ENCODE data around the gene SCGB1C2. TPM values are rescaled to one million over a fixed set of nuclear protein-coding genes. Genes with fewer than 3 reads are reported as not detected.

SCGB1C2 gene
- total RNA-seq, 1 experiment from 2014 or later, result not detected

DNA sequence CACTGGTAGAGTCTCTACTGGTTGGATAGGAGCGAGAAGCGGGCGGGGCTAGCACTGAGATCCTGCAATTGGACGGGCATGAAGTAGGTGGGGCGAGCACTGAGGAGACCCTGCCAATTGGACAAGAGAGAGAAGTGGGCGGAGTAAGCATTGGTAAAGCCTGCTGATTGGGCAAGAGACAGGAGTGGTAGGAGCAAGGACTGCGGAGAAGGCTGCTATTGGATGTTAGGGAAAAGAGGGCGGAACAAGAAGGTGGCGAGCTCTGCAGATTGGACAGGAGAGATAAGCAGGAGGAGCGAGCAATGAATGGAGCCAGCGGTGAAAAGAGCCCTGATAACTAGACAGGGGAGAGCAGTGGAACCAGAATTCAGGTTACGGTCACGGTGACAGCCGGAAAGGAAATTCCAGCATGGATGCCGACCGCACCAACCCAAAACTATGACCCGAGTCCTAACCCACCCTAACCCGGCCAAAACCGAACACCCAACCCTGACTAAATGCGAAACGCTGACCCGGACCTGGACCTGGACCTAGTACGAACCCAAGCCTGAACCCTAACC, 4.8 kb downstream of the SCGB1C2 start:
- Histone ChIP-seq H3K9me2 (ENCODE audit: insufficient read depth) (no peaks in the 10 kb centered on the region), H3K4me2 (no peak overlapping the region), H3K79me2 (ENCODE audit: low read depth) (no peaks in the 10 kb centered on the region), H3K27ac (no peak overlapping the region), H3F3A (ENCODE audit: insufficient read depth, low read depth) (no peaks in the 10 kb centered on the region), H2AFZ (no peak overlapping the region), H4K20me1 (ENCODE audit: insufficient read depth) (no peaks in the 10 kb centered on the region), H3K27me3 (ENCODE audit: insufficient read depth, low read depth) (no peaks in the 10 kb centered on the region), H3K36me3 (ENCODE audit: low read depth) (no peaks in the 10 kb centered on the region), H3K4me3 (no peak overlapping the region), H3K9me3 (ENCODE audit: insufficient read depth, low read depth) (no peaks in the 10 kb centered on the region), H3K4me1 (replicated peaks; ENCODE audit: insufficient read depth) (no peaks in the 10 kb centered on the region)
- ChIA-PET CTCF (no interaction called here), POLR2A (ENCODE audit: unreplicated experiment) (no interaction called here)
- DNase-seq, result no peak
- TF ChIP-seq EZH2 (IDR thresholded peaks at IDR 0.05; ENCODE audit: low read depth) (no peak), CTCF (conservative IDR thresholded peaks at IDR 0.05) (no peak)
- no TSS peak for BruUV-seq (replicated peaks)
- intact Hi-C loops (cut with micrococcal nuclease; ENCODE audit: unreplicated experiment), result loop anchor here (5.0 kb wide), 1 partner anchor 555 kb away; no protein-coding TSS in a partner anchor

GRCh38 chr17:142876-143784, 5.8 kb downstream of the SCGB1C2 start:
- peak overlapping the region; percentile 45 for H3K4me2 ChIP-seq
- H3K9me3 ChIP-seq (ENCODE audit: insufficient read depth, low read depth), result no peaks in the 10 kb centered on the region
- no peak overlapping the region for H2AFZ ChIP-seq
- DNase-seq, result no peak
- no peaks in the 10 kb centered on the region for H3K9me2 ChIP-seq (ENCODE audit: insufficient read depth)
- H3K36me3 ChIP-seq (ENCODE audit: low read depth), result no peaks in the 10 kb centered on the region
- no peaks in the 10 kb centered on the region for H3K79me2 ChIP-seq (ENCODE audit: low read depth)
- no peak overlapping the region for H3K27ac ChIP-seq
- intact Hi-C loops (cut with micrococcal nuclease; ENCODE audit: unreplicated experiment), result loop anchor here (5.0 kb wide), 1 partner anchor 554 kb away; no protein-coding TSS in a partner anchor
- no peaks in the 10 kb centered on the region for H3F3A ChIP-seq (ENCODE audit: insufficient read depth, low read depth)
- ChIA-PET POLR2A (ENCODE audit: unreplicated experiment) (no interaction called here), CTCF (no interaction called here)
- H3K4me3 ChIP-seq, result no peak overlapping the region
- TF ChIP-seq EZH2 (IDR thresholded peaks at IDR 0.05; ENCODE audit: low read depth) (no peak), CTCF (conservative IDR thresholded peaks at IDR 0.05) (no peak)
- no peaks in the 10 kb centered on the region for H3K4me1 ChIP-seq (replicated peaks; ENCODE audit: insufficient read depth)
- no TSS peak for BruUV-seq (replicated peaks)
- H3K27me3 ChIP-seq (ENCODE audit: insufficient read depth, low read depth), result no peaks in the 10 kb centered on the region
- no peaks in the 10 kb centered on the region for H4K20me1 ChIP-seq (ENCODE audit: insufficient read depth)

DNA sequence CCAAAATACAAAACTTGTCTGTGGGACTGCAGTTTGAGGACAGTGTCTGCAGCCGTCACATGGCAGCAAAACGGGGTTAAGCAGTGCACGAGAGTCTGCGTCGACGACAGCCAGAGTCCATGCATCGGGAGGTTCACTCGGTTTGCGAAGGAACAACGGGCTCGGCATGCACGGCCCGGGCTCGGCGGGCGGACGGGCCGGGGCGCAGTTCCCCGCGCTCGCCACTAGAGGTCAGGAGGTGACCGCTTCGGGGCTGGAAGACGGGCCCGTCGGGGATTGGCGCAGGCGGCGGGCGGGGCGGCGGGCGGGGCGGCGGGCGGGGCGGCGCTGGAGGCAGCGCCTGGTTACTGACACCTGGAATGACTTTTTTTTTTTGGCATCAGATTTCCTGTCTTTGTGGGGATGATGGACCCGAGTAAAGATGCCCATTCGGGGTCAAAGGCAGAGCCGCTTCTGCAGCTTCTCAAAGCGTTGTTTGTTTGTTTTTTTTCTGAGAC, 6.5 kb downstream of the SCGB1C2 start:
- no peak overlapping the region for H3K27ac ChIP-seq
- H3K9me2 ChIP-seq (ENCODE audit: insufficient read depth), result no peaks in the 10 kb centered on the region
- no peak overlapping the region for H3K4me3 ChIP-seq
- intact Hi-C loops (cut with micrococcal nuclease; ENCODE audit: unreplicated experiment), result loop anchor here (5.0 kb wide), 1 partner anchor 553 kb away; no protein-coding TSS in a partner anchor
- peak overlapping the region; percentile 45 for H3K4me2 ChIP-seq
- POLR2A ChIA-PET (ENCODE audit: unreplicated experiment), result no interaction called here
- CTCF ChIA-PET, result no interaction called here
- TF ChIP-seq CTCF (conservative IDR thresholded peaks at IDR 0.05), result peak; percentile 91
- TF ChIP-seq EZH2 (IDR thresholded peaks at IDR 0.05; ENCODE audit: low read depth), result no peak
- H3K27me3 ChIP-seq (ENCODE audit: insufficient read depth, low read depth), result no peaks in the 10 kb centered on the region
- no peaks in the 10 kb centered on the region for H3K4me1 ChIP-seq (replicated peaks; ENCODE audit: insufficient read depth)
- H3K79me2 ChIP-seq (ENCODE audit: low read depth), result no peaks in the 10 kb centered on the region
- BruUV-seq (replicated peaks), result no TSS peak
- H3K9me3 ChIP-seq (ENCODE audit: insufficient read depth, low read depth), result no peaks in the 10 kb centered on the region
- H3K36me3 ChIP-seq (ENCODE audit: low read depth), result no peaks in the 10 kb centered on the region
- no peak overlapping the region for H2AFZ ChIP-seq
- DNase-seq, result peak; percentile 53 to 94
- H3F3A ChIP-seq (ENCODE audit: insufficient read depth, low read depth), result no peaks in the 10 kb centered on the region
- H4K20me1 ChIP-seq (ENCODE audit: insufficient read depth), result no peaks in the 10 kb centered on the region

All from PC-9 (cell line).